OCI-M1 (cell line): ENCODE data around the gene BICC1.
"Not testable (repeated sequence)": the region's sequence is repeated elsewhere in the genome, so short reads cannot be mapped to it uniquely, and the experiment has no call there.

Source experiments
- DNase-seq: peaks from one replicate; lab custom pipeline; 2025; lab: John Stamatoyannopoulos, UW

Gene BICC1

DNA sequence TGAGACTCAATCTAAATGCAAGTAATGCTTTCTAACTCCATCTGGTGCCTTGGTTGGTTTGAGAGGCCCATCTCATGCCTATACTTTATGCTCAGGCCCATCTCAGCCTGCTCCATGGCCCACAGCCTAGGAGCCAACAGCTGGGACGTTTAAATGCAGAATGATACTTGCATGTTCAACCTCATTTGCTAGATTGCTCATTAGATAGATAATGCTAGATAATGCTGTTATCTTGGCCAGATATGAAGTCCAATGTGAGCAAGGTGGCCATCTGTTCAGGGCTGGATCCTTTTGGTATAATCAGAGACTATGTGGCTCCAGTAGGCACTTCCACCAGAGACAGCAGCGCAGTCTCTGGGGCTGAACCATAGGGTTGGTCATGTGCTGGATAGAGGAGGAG lies 342.1 kb downstream of the BICC1 start:
- DNase-seq = no peak

DNA sequence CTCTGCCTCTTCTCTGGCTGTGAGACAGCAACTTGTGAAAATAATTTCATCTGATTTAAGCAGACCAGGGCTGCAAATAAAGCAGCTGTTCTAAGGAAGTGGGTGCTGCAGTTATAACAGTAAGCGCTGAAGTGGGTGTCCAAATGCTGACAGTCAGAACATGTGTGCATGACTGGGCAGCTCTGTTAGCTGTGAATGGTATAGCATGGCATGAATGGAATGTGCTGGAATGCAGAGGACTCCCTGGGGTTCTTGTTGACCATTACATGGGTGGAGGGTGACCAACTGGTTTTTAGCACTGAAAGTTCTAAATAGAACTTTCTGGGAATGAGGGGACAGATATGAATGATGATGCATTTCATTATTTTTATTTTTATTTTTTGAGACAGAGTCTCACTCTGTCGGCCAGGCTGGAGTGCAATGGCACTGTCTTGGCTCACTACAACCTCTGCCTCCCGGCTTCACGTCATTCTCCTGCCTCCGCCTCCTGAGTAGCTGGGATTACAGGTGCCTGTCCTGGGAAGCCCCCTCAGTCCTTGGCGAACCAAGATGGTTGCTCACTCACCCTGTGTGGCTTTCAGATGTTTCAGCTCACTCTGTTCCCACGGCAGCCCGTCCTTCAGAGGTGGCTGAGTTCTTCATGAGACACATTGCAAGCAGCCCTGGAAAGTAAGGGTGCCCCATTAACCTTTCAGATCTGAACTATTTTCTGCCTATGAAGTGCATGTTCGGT lies 344.0 kb downstream of the BICC1 start:
- DNase-seq = no peak

DNA sequence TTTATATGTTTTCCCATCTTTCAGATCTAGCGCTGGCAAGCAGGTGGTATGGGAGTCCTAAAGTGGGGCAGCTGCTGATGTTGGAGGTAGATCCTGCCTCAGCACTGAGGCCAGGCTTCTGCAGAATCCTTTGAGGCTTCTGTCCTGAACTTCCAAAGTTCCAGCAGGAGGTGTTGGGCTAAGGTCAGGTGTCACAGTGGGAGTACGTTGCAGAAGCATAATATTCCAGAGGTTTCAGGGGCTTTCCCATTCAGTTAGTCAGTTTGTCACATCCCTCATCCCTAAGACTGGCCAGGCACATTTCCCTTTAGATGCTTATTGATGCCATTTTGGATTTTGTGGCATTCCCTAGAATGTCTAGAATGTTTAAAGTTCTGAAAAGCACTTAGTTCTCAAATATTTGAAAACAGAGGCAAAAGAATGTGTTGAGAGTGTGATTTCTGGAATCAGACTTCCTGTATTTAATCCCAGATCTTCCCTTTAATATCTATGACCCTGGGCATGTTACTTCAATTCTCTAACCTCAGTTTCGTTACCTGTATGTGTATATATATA lies 344.7 kb downstream of the BICC1 start:
- DNase-seq = no peak

DNA sequence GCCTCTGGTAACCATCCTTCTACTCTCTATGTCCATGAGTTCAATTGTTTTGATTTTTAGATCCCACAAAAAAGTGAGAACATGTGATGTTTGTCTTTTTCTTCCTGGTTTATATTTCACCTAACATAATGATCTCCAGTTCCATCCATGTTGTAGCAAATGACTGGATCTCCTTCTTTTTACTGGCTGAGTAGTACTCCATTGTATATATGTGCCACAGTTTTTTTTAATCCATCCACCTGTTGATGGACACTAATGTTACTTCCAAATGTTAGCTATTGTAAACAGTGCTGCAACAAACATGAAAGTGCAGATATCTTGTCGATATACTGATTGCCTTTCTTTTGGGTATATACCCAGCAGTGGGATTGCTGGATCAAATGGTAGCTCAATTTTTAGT lies 345.5 kb downstream of the BICC1 start:
- not testable (repeated sequence) for DNase-seq

DNA sequence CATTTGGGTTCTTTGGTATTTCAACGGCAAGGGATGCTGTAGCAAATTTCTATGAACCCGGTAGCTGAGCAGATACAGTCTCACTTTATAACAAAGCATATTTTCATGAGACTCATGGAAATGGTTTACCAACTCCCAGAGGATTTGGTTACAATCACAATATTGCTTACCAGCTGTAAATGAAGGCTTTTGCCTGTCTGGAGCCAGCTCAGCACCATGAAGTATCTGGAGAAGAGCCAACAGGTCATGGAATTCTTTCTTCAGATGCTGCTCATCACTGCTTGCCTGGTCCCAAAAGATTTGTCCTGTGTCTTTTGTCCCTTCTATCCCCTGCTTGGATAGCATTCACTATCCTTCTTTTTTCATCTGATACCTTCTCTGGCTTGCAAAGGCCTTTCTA lies 346.9 kb downstream of the BICC1 start:
- no peak for DNase-seq

DNA sequence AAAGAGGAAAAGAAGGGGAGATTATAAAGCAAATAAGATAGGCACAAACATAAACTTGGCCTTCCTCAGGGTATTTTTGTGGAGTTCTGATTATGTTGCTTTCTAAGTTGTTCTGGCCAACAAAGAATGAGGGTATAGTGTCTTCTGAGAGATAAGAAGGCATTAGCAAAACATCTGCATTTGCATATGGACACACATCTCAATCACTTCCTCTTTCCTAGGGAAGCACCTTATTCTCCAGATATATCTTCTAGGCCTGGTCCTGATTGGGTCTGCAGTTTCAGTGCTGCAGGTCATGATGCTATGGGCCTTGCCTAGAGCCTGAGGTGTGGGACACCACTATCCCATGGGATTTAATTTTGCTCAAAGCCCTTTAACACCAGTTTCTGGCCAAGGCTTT lies 355.0 kb downstream of the BICC1 start:
- peak; percentile 37 for DNase-seq

DNA sequence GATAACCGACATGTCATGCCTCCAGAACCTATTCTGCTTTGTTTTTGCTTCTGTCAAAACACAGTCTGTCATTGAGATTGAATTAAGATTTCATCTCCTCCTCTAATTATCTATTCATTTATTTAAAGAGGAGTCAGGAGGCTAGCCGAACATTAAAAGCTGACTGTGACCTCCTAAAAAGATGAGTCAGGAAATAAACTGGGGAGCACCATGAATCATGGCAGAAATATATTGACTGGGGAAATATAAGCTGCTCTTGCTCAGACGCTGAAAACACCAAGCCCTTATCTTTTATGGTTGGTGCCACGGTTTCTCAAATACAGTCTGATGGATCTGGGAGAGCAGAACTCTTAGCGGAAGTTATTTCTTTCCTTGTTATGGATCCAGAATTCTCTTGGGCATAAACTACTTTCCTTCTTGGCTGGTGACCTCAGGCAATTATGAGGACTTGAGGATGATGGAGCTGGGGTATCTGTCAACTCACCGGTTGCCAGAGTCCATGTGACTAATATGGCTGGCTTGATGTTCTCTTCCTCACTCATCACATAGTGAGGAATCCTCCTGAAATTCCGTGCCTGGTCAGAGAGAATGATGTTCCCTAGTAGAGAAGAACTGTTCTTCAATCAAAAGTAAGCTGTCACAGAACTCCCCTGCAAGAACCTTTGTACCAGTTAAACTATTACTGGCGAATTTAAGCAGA lies 356.2 kb downstream of the BICC1 start:
- DNase-seq = no peak

DNA sequence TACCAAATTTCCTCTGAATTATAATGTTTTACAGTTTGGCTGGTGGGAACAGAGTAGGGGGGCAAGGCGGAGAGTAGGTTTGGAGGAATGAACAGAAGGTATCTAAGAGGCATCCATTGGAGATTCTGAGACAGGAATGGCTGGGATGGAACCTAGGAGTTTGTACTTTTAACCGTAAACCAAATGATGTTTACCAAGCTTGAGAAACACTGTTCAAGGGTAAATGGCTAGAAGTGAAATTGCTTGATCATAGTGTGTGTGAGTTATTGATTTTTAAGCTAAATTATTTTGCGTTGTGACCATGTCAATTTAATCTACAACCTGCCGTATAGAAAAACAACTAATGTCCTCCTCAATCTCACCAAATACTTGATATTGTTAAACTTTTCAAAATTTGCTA lies 357.4 kb downstream of the BICC1 start:
- no peak for DNase-seq

DNA sequence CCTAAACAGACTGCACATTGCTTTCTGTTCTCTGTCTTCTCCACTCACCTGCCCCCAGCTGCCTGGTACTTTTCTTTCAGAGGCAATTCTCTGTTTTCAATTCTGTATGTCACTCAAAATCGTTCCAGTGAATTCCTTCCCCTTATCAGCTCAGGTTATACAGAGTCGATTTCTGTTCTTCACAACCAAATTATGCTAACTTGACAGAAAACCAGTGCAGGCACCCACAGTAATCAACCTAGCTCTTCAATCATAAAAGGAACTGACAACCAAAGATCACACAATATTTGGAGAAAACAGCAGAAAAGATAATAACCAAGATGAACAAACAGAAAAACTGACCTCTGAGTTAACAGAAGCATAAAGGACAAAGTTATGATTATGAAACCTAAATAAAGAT lies 360.5 kb downstream of the BICC1 start:
- DNase-seq = no peak
